ENCODE measurements around the gene PPP1R10.

PPP1R10 gene

DNA sequence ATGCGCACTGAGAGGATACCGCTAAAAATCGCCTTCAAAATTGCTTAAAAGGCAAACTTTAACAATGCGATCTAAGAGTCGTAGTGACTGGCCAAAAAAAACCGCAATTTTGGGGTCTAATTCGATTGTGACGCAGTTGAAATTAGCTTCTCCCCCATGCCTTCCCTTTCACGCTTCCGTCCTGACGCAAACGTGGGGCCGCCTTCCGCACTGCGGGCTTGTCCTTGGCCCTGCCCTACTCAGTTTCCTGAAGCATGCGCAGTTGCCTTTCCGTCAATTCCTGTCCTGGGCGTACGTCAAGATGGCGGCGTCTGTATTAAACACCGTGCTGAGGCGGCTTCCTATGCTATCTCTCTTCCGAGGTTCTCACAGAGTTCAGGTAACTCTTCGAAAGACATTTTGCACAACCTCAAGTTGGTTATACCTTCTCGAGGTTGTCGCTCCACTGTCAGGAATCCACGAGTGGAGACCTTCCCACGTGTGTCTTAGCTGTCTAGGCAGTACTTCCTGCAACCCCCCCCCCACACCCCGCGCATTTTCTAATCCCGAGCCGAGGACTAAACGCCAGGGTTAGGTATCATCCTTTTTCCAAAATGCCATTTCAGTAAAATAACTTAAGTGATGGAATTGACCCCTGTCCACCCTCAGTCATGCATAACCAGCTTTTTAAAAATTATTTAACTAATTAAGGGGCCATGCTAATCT lies 674 bp upstream of the PPP1R10 start, which contains the start of gene MRPS18B:
Gene MRPS18B, plus strand, starts transcription at position 276 of the 705 bp plus-strand sequence. Its CDS starts 26 bp downstream, at position 302.
- Histone ChIP-seq H2AFZ (ENCODE audit: low read depth) (peak within 1 kb of the TSS; percentile 28), H3K4me2 (peak within 1 kb of the TSS; percentile 87), H3K36me3 (ENCODE audit: insufficient read depth) (peaks cover 10% of the 10 kb centered on the region; the same call in 1 of the 2 replicates), H3K4me1 (ENCODE audit: low read depth, poor library complexity, severe bottlenecking) (peaks cover 28% of the 10 kb centered on the region), H4K20me1 (ENCODE audit: insufficient read depth) (no peaks in the 10 kb centered on the region), H3K27ac (peak within 1 kb of the TSS; percentile 95), H3K79me2 (ENCODE audit: insufficient read depth, low read depth) (peaks cover 58% of the 10 kb centered on the region), H3K4me3 (IDR thresholded peaks at IDR 0.05; ENCODE audit: insufficient read depth, low read depth, low read length) (no peak within 1 kb of the TSS), H3K27me3 (ENCODE audit: insufficient read depth, low read depth) (no peaks in the 10 kb centered on the region), H3K9ac (peak within 1 kb of the TSS; percentile 98)
- TF ChIP-seq CTCF (conservative IDR thresholded peaks at IDR 0.05; ENCODE audit: low read depth, low read length): no peak

GRCh38 chr6:30615958-30616810 lies 859 bp downstream of the PPP1R10 start:
- H3K36me3 ChIP-seq (ENCODE audit: insufficient read depth): peaks cover 10% of the 10 kb centered on the region; the same call in 1 of the 2 replicates

DNA sequence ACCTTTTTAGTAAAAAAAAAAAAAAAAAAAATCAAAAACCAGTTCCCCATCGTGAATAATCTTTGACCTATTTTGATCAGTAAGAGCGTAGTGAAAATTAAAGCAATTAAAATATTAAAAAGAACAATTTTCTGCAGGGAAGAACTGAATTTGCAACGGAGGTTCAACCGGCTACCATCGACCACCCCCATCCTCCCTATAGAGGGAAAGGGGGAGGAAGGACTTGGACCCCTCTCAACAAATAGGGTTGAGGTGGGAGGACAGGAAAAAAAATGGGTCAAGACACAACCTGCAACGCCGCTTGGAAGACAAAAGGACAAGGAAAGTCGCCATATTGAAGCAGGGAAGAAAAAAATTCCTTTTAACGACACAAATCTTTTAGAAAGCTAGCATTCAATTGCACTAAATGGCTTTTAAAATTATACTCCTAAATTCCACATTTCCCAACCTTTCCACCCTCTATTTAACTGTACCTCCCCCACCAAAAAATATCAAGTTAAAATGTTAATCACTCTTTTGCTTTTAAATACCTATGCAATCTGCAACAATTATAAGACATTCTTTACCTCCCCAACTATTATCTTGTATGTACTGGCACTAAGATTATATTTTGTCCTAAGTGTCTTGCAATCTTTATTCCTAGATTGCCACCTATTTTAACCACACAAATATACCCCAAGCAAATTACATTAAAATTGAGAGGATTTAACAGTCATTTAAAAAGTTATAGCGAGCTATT lies 1.7 kb downstream of the PPP1R10 start:
- Histone ChIP-seq H3K79me2 (ENCODE audit: insufficient read depth, low read depth) (peaks cover 62% of the 10 kb centered on the region), H3K4me2 (peak overlapping the region; percentile 87), H3K4me1 (ENCODE audit: low read depth, poor library complexity, severe bottlenecking) (peaks cover 28% of the 10 kb centered on the region), H2AFZ (ENCODE audit: low read depth) (no peak overlapping the region), H3K27me3 (ENCODE audit: insufficient read depth, low read depth) (no peaks in the 10 kb centered on the region), H3K9ac (peak overlapping the region; percentile 98), H3K4me3 (IDR thresholded peaks at IDR 0.05; ENCODE audit: insufficient read depth, low read depth, low read length) (no peak overlapping the region), H4K20me1 (ENCODE audit: insufficient read depth) (no peaks in the 10 kb centered on the region), H3K27ac (peak overlapping the region; percentile 95), H3K36me3 (ENCODE audit: insufficient read depth) (peaks cover 10% of the 10 kb centered on the region; the same call in 1 of the 2 replicates)
- no peak for TF ChIP-seq CTCF (conservative IDR thresholded peaks at IDR 0.05; ENCODE audit: low read depth, low read length)

More at GRCh38 chr6:30615958-30616810, 859 bp downstream of the PPP1R10 start:
- Histone ChIP-seq H3K79me2 (ENCODE audit: insufficient read depth, low read depth) (peaks cover 60% of the 10 kb centered on the region), H3K9ac (peak overlapping the region; percentile 98), H3K4me2 (peak overlapping the region; percentile 87), H4K20me1 (ENCODE audit: insufficient read depth) (no peaks in the 10 kb centered on the region), H3K27ac (peak overlapping the region; percentile 95), H3K4me3 (IDR thresholded peaks at IDR 0.05; ENCODE audit: insufficient read depth, low read depth, low read length) (no peak overlapping the region), H3K4me1 (ENCODE audit: low read depth, poor library complexity, severe bottlenecking) (peaks cover 28% of the 10 kb centered on the region), H2AFZ (ENCODE audit: low read depth) (no peak overlapping the region), H3K27me3 (ENCODE audit: insufficient read depth, low read depth) (no peaks in the 10 kb centered on the region)
- TF ChIP-seq CTCF (conservative IDR thresholded peaks at IDR 0.05; ENCODE audit: low read depth, low read length): no peak

- Histone ChIP-seq H3K4me3 (IDR thresholded peaks at IDR 0.05; ENCODE audit: insufficient read depth, low read depth, low read length) (no peak overlapping the region), H3K36me3 (ENCODE audit: insufficient read depth) (peaks cover 10% of the 10 kb centered on the region; the same call in 1 of the 2 replicates), H2AFZ (ENCODE audit: low read depth) (no peak overlapping the region)
These were observed 2.2 kb downstream of the PPP1R10 start for GRCh38 chr6:30614843-30615218.

More at GRCh38 chr6:30614843-30615218, 2.2 kb downstream of the PPP1R10 start:
- H3K79me2 ChIP-seq (ENCODE audit: insufficient read depth, low read depth): peaks cover 66% of the 10 kb centered on the region
- H3K4me1 ChIP-seq (ENCODE audit: low read depth, poor library complexity, severe bottlenecking): peaks cover 28% of the 10 kb centered on the region
- peak overlapping the region; percentile 87 for H3K4me2 ChIP-seq
- peak overlapping the region; percentile 98 for H3K9ac ChIP-seq
- H3K27ac ChIP-seq: peak overlapping the region; percentile 95
- no peaks in the 10 kb centered on the region for H3K27me3 ChIP-seq (ENCODE audit: insufficient read depth, low read depth)
- no peaks in the 10 kb centered on the region for H4K20me1 ChIP-seq (ENCODE audit: insufficient read depth)
- TF ChIP-seq CTCF (conservative IDR thresholded peaks at IDR 0.05; ENCODE audit: low read depth, low read length): no peak
